ENCODE results near the gene LSM3. TPM values are rescaled to one million over a fixed set of nuclear protein-coding genes. Genes with fewer than 3 reads are reported as not detected.

The LSM3 gene
- total RNA-seq, 6 experiments from 2014 or later, result 15.5 to 21.1 (median 18.7) TPM

GRCh38 chr3:14210843-14211594, 32.4 kb downstream of the LSM3 start:
- peak; percentile 89 for DNase-seq
- peaks cover 60% of the 10 kb centered on the region for H3K4me1 Mint-ChIP-seq (ENCODE audit: low read depth)
- peak overlapping the region; percentile 8; the same call in 1 of the 2 replicates for H3K4me3 Mint-ChIP-seq
- TF ChIP-seq, protein P1, sequence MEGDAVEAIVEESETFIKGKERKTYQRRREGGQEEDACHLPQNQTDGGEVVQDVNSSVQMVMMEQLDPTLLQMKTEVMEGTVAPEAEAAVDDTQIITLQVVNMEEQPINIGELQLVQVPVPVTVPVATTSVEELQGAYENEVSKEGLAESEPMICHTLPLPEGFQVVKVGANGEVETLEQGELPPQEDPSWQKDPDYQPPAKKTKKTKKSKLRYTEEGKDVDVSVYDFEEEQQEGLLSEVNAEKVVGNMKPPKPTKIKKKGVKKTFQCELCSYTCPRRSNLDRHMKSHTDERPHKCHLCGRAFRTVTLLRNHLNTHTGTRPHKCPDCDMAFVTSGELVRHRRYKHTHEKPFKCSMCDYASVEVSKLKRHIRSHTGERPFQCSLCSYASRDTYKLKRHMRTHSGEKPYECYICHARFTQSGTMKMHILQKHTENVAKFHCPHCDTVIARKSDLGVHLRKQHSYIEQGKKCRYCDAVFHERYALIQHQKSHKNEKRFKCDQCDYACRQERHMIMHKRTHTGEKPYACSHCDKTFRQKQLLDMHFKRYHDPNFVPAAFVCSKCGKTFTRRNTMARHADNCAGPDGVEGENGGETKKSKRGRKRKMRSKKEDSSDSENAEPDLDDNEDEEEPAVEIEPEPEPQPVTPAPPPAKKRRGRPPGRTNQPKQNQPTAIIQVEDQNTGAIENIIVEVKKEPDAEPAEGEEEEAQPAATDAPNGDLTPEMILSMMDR (IDR thresholded peaks at IDR 0.05), result no peak
- H3K27ac Mint-ChIP-seq, result peak overlapping the region; percentile 79
- no peaks in the 10 kb centered on the region for H3K27me3 Mint-ChIP-seq (ENCODE audit: insufficient read depth)
- H3K36me3 Mint-ChIP-seq (ENCODE audit: low read depth), result no peaks in the 10 kb centered on the region
- no peaks in the 10 kb centered on the region for H3K9me3 Mint-ChIP-seq

DNA sequence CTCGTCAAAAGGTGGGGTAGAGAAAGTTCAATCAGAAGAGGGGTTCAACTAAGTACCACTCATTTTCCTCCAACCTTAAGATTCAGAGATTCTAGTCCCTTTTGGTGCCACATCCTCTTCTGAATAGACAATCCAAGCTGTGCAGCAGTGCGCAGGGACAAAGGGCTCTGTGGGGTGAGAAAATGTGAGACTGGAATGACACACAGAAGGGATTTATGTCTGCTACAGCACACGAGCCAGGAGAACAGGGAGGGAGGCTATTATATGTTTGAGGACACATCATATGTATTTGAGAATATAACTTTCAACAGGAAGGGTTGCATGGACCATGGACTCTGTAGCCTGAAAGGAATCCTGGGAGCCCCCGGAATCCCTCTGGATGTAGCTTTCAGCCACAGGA, 33.0 kb downstream of the LSM3 start:
- no peaks in the 10 kb centered on the region for H3K9me3 Mint-ChIP-seq
- H3K27ac Mint-ChIP-seq, result peak overlapping the region; percentile 79
- no peaks in the 10 kb centered on the region for H3K36me3 Mint-ChIP-seq (ENCODE audit: low read depth)
- DNase-seq, result no peak
- H3K27me3 Mint-ChIP-seq (ENCODE audit: insufficient read depth), result no peaks in the 10 kb centered on the region
- no peak overlapping the region for H3K4me3 Mint-ChIP-seq
- H3K4me1 Mint-ChIP-seq (ENCODE audit: low read depth), result peaks cover 60% of the 10 kb centered on the region
- TF ChIP-seq, protein P1 (IDR thresholded peaks at IDR 0.05), result no peak

GRCh38 chr3:14212032-14212431, 33.4 kb downstream of the LSM3 start:
- Mint-ChIP-seq H3K36me3 (ENCODE audit: low read depth) (no peaks in the 10 kb centered on the region), H3K9me3 (no peaks in the 10 kb centered on the region), H3K27me3 (ENCODE audit: insufficient read depth) (no peaks in the 10 kb centered on the region), H3K27ac (peak overlapping the region; percentile 79), H3K4me1 (ENCODE audit: low read depth) (peaks cover 57% of the 10 kb centered on the region), H3K4me3 (no peak overlapping the region)
- DNase-seq, result no peak
- TF ChIP-seq, protein P1 (IDR thresholded peaks at IDR 0.05), result no peak

GRCh38 chr3:14213066-14213774, 34.6 kb downstream of the LSM3 start:
- DNase-seq, result no peak
- Mint-ChIP-seq H3K27ac (no peak overlapping the region), H3K36me3 (ENCODE audit: low read depth) (no peaks in the 10 kb centered on the region), H3K4me1 (ENCODE audit: low read depth) (peaks cover 53% of the 10 kb centered on the region), H3K9me3 (no peaks in the 10 kb centered on the region), H3K27me3 (ENCODE audit: insufficient read depth) (no peaks in the 10 kb centered on the region), H3K4me3 (no peak overlapping the region)
- TF ChIP-seq, protein P1 (IDR thresholded peaks at IDR 0.05), result no peak

GRCh38 chr3:14214764-14215163, 36.1 kb downstream of the LSM3 start:
- no peak for DNase-seq
- Mint-ChIP-seq H3K4me3 (no peak overlapping the region), H3K27ac (no peak overlapping the region), H3K27me3 (ENCODE audit: insufficient read depth) (no peaks in the 10 kb centered on the region), H3K9me3 (no peaks in the 10 kb centered on the region; the same call in 1 of the 2 replicates), H3K4me1 (ENCODE audit: low read depth) (peaks cover 38% of the 10 kb centered on the region), H3K36me3 (ENCODE audit: low read depth) (no peaks in the 10 kb centered on the region)
- TF ChIP-seq, protein P1 (IDR thresholded peaks at IDR 0.05), result no peak

Measured in HFFc6 (cell line).